Vagina (tissue), 2 donors: ENCODE results near the gene DIRAS3. TPM values are rescaled to one million over a fixed set of nuclear protein-coding genes. Genes with fewer than 3 reads are reported as not detected.

Source experiments
- DNase-seq, 2 donors: peaks; one replicate each; pipeline ENCODE4 v3.0.0-alpha.2; 2017; ENCODE audit errors: extremely low spot score in 2 of 2
- H3K27ac ChIP-seq: fragments of 200-600 bp; sonication (generic); one replicate; pipeline ENCODE4 v1.5.1; 2019
- H3K27me3 ChIP-seq: fragments of 200-600 bp; sonication (generic); one replicate; pipeline ENCODE4 v1.5.1; 2019
- H3K36me3 ChIP-seq, 2 donors: fragments of 200-600 bp; sonication (generic); one replicate each; pipeline ENCODE4 v1.5.1; 2017 to 2019
- H3K4me1 ChIP-seq: fragments of 200-600 bp; sonication (generic); one replicate; pipeline ENCODE4 v1.5.1; 2019
- H3K4me3 ChIP-seq, 2 donors: fragments of 200-600 bp; sonication (generic); 1 replicate in 1 of 2; 2 replicates in 1 of 2; pipeline ENCODE4 v1.5.1; 2016 to 2019
- H3K9me3 ChIP-seq: fragments of 200-600 bp; sonication (generic); one replicate; pipeline ENCODE4 v1.5.1; 2019
- POLR2A ChIP-seq, 2 donors: fragments of 450-650 bp; IDR thresholded peaks; one replicate each; pipeline ENCODE4 v1.6.1; 2017; ENCODE audit warnings: antibody characterized with exemption in 2 of 2, mild to moderate bottlenecking in 2 of 2, moderate library complexity in 2 of 2
- POLR2AphosphoS5 ChIP-seq, 2 donors: sonication (generic); formaldehyde crosslinking; IDR thresholded peaks; one replicate each; pipeline ENCODE4 v1.9.0; 2017; ENCODE audit warnings: antibody characterized with exemption in 2 of 2, mild to moderate bottlenecking in 2 of 2, low read depth in 1 of 2; ENCODE audit not compliant: insufficient read depth in 1 of 2
- intact Hi-C: fragments of 100-400 bp; cut with DNase I; formaldehyde crosslinking; loops from one replicate; pipeline ENCODE4 v1.15.1; 2023
- total RNA-seq: library from RNA; depleted of rRNA; stranded (reverse); fragments of >200 nt; gene quantifications from one replicate; pipeline ENCODE4 v1.2.3, GENCODE V29; 2016
- TF ChIP-seq, protein P1 (sequence below), 3 experiments: fragments of 450-650 bp in 2 of 3; fragments of 200-600 bp in 1 of 3; sonication (generic) in 1 of 3; IDR thresholded peaks; one replicate each; pipeline ENCODE4 v1.5.1; 2017 to 2019; ENCODE audit warnings: antibody characterized with exemption in 3 of 3, mild to moderate bottlenecking in 2 of 3, moderate library complexity in 2 of 3

Gene DIRAS3
- total RNA-seq, 1 donor from 2014 or later: 2.0 TPM

- DNase-seq: no peak
- TF ChIP-seq POLR2A (IDR thresholded peaks at IDR 0.05) (no peak), POLR2AphosphoS5 (IDR thresholded peaks at IDR 0.05; ENCODE audit: insufficient read depth in 1 of 2, low read depth in 1 of 2) (no peak)
- TF ChIP-seq, protein P1, sequence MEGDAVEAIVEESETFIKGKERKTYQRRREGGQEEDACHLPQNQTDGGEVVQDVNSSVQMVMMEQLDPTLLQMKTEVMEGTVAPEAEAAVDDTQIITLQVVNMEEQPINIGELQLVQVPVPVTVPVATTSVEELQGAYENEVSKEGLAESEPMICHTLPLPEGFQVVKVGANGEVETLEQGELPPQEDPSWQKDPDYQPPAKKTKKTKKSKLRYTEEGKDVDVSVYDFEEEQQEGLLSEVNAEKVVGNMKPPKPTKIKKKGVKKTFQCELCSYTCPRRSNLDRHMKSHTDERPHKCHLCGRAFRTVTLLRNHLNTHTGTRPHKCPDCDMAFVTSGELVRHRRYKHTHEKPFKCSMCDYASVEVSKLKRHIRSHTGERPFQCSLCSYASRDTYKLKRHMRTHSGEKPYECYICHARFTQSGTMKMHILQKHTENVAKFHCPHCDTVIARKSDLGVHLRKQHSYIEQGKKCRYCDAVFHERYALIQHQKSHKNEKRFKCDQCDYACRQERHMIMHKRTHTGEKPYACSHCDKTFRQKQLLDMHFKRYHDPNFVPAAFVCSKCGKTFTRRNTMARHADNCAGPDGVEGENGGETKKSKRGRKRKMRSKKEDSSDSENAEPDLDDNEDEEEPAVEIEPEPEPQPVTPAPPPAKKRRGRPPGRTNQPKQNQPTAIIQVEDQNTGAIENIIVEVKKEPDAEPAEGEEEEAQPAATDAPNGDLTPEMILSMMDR (IDR thresholded peaks at IDR 0.05): no peak
- H3K4me3 ChIP-seq: no peak overlapping the region
- H3K4me1 ChIP-seq: no peaks in the 10 kb centered on the region
- H3K27ac ChIP-seq: no peak overlapping the region
- H3K27me3 ChIP-seq: no peaks in the 10 kb centered on the region
- intact Hi-C loops: no loop called here
- no peaks in the 10 kb centered on the region for H3K36me3 ChIP-seq
- H3K9me3 ChIP-seq: no peaks in the 10 kb centered on the region
Observed at GRCh38 chr1:68057050-68057449, 6.6 kb upstream of the DIRAS3 start.

GRCh38 chr1:68051475-68051874, 1.0 kb upstream of the DIRAS3 start:
- no peaks in the 10 kb centered on the region for H3K36me3 ChIP-seq
- intact Hi-C loops: no loop called here
- H3K27ac ChIP-seq: peak overlapping the region; percentile 29
- DNase-seq: no peak
- no peaks in the 10 kb centered on the region for H3K9me3 ChIP-seq
- peaks cover 6% of the 10 kb centered on the region for H3K4me1 ChIP-seq
- peak in 1 of 2 donors; percentile 30 for TF ChIP-seq POLR2AphosphoS5 (IDR thresholded peaks at IDR 0.05; ENCODE audit: insufficient read depth in 1 of 2, low read depth in 1 of 2)
- TF ChIP-seq, protein P1 (IDR thresholded peaks at IDR 0.05): peak in 2 of 3 experiments; percentile 26 to 30
- no peak for TF ChIP-seq POLR2A (IDR thresholded peaks at IDR 0.05)
- peak overlapping the region; percentile 14 to 40 for H3K4me3 ChIP-seq
- no peaks in the 10 kb centered on the region for H3K27me3 ChIP-seq

GRCh38 chr1:68047659-68048026, 2.8 kb downstream of the DIRAS3 start:
- Histone ChIP-seq H3K36me3 (no peaks in the 10 kb centered on the region), H3K4me1 (peaks cover 6% of the 10 kb centered on the region), H3K27me3 (no peaks in the 10 kb centered on the region), H3K4me3 (no peak overlapping the region), H3K9me3 (no peaks in the 10 kb centered on the region), H3K27ac (no peak overlapping the region)
- TF ChIP-seq, protein P1 (IDR thresholded peaks at IDR 0.05): no peak
- DNase-seq: no peak
- intact Hi-C loops: no loop called here

DNA sequence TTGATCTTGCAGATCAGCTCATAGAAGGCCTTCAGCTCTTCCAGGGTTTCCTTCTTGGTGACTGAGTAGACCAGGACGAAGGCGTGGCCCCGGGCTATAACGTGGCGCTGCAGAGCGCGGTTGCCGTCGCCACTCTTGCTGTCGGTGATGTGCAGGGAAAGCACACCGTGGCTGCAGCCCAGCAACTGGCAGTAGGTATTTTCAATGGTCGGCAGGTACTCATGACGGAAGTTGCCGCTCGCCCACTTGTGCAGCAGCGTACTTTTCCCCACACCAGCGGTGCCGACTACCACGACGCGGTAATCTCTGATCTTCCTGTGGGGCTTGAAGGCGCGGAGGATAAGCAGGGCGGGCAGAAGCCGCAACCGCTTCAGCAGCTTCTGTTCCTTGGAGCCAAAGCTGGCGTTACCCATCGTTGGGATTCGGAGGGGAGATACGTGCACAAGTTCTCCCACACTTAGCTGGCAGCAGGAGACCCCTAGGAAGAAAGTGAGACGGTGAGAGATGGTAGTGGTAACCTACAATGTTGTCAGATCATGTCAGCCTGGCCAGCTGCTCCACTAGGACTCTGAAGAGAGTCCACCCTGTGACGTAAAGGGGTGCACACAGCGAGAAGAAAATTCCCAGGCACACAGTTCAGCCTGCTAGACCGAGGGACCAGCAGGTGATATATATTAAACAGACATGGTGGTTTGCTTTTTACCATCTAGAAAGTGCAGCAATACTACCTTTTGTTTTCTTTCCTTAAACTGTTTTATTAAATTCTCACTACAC, 3.4 kb downstream of the DIRAS3 start:
- no peak for DNase-seq
- H3K36me3 ChIP-seq: no peaks in the 10 kb centered on the region
- H3K4me1 ChIP-seq: peaks cover 6% of the 10 kb centered on the region
- no peaks in the 10 kb centered on the region for H3K9me3 ChIP-seq
- intact Hi-C loops: no loop called here
- no peaks in the 10 kb centered on the region for H3K27me3 ChIP-seq
- no peak overlapping the region for H3K27ac ChIP-seq
- no peak overlapping the region for H3K4me3 ChIP-seq
- TF ChIP-seq, protein P1 (IDR thresholded peaks at IDR 0.05): no peak
- no peak for TF ChIP-seq POLR2A (IDR thresholded peaks at IDR 0.05)

DNA sequence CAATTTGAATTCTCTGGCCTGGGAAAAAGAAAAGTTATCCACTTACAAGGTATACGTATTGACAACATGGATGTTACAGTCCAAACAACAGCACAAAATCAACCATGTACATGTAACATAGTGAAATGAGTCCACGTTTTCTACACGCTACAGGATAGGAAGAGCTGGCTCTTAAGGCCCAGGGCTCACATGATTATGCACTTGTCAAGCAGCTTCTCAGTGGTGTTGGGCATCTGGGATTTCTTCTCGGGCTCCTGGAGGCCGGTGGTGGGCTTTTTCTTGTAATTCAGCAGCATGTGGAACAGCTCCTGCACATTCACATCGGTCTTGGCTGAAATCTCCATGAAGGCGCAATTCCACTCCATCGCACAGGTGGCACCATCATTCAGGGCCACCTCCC, 4.0 kb downstream of the DIRAS3 start:
- Histone ChIP-seq H3K9me3 (no peaks in the 10 kb centered on the region), H3K27me3 (no peaks in the 10 kb centered on the region), H3K4me3 (no peak overlapping the region), H3K36me3 (no peaks in the 10 kb centered on the region), H3K27ac (no peak overlapping the region), H3K4me1 (peaks cover 6% of the 10 kb centered on the region)
- no peak for DNase-seq
- TF ChIP-seq, protein P1 (IDR thresholded peaks at IDR 0.05): no peak
- TF ChIP-seq POLR2A (IDR thresholded peaks at IDR 0.05): no peak
- TF ChIP-seq POLR2AphosphoS5 (IDR thresholded peaks at IDR 0.05; ENCODE audit: insufficient read depth in 1 of 2, low read depth in 1 of 2): no peak
- intact Hi-C loops: no loop called here
